Stimulated activated CD4-positive, alpha-beta T cell treated with anti-CD3 and anti-CD28 coated beads, Interleukin-4, amount 100 ng/mL, for 24 hours (primary cell): ENCODE data around the gene ALOX12B.
"Not testable (repeated sequence)": the region's sequence is repeated elsewhere in the genome, so short reads cannot be mapped to it uniquely, and the experiment has no call there.

Experiments used
- DNase-seq: peaks from one replicate; pipeline ENCODE4 v3.0.0-alpha.2; 2020

Gene ALOX12B

DNA sequence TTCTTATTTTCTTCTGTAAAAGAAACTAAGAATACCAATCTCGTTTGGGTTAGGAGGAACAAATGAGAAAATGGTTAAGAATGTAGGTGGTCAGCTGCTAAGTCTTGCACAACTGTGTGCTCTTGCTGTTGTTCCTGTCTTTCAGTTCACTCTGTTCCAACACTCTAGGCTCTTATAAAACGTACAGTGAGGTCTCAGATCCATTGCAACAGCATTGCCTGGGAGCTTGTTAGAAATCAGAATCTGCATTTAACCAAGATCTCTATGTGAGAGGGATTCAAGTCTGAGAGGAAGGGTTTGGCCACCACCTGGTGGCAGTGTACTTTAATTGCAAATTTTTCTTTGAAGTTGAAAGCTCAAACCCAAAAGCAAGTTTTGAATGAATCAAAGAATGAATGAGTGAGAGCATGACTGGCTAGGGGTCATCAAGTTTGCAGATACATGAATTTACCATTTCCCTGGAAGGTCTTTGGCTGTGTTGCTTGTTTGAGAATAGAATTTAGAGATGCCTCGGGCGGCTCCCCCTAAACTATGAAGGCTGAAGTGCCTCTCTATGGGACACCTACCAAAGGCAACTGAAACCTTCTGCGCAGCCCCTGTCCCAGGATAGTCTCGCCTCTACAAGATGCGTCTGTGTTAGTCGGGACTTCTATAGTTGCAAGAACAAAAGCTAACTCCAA is 46.1 kb downstream of the ALOX12B start:
- peak; percentile 47 for DNase-seq

DNA sequence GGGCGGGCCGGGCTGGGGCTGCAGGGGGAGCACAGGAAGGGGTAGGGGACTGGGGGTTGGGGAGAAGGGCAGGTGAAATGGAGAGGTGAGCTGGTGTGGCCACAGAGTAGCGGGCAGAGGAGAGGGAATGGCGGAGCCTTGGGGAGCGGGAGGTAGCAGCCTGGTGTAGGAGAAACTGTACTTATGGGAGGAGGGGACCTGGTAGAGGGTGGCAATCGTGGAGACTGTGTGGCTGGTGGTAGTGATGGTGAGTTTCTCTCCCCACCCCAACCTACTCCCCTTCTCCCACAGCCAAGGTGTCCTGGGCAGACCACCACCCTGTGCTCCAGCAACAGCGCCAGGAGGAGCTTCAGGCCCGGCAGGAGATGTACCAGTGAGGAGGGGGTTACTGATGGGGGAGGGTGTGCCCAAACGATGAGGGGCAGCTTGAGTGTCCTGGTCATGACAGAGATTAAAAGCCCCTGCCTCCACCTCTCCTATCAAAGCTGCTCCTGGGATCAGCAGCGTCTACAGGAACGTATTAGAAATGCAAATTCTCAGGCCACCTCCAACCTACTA is 47.8 kb downstream of the ALOX12B start:
- DNase-seq, result no peak

DNA sequence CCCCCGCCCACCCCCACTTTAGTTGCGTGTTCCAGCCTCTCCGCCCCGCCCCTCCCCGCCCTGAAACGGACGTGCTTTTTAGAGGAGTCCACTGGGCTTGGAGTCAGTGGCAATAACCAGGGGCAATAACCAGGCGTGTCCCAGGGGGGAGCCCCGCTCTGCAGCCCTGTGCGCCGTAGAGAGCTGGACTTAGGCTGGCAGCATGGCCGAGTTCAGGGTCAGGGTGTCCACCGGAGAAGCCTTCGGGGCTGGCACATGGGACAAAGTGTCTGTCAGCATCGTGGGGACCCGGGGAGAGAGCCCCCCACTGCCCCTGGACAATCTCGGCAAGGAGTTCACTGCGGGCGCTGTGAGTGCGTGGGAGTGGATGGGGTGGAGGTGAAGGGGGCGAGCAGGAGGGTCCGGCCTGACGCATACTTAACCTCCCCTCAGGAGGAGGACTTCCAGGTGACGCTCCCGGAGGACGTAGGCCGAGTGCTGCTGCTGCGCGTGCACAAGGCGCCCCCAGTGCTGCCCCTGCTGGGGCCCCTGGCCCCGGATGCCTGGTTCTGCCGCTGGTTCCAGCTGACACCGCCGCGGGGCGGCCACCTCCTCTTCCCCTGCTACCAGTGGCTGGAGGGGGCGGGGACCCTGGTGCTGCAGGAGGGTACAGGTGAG is 48.4 kb downstream of the ALOX12B start, which contains the start of gene ALOX15B:
ALOX15B (plus strand) TSS at position 106 of the 657 bp plus-strand sequence; CDS start at position 203, 97 bp downstream.
- no peak for DNase-seq

DNA sequence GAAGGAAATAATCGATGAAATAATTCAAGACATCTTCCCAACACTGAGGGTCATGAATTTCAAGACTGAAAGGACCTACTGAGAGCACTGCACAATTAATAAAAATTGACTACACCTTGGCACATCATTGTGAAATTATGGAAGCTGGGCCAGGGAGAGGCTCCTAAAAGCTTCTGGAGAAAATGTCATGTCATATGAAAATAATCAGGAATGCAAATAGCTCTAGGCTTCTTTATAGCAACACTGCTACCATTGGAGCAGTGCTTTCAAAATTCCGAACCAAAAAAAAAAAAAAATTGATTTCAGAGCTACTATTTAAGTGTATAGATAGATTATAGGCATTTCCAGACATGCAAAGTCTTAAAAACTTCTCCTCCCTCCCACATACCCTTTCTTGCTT is 55.1 kb downstream of the ALOX12B start:
- no peak for DNase-seq

DNA sequence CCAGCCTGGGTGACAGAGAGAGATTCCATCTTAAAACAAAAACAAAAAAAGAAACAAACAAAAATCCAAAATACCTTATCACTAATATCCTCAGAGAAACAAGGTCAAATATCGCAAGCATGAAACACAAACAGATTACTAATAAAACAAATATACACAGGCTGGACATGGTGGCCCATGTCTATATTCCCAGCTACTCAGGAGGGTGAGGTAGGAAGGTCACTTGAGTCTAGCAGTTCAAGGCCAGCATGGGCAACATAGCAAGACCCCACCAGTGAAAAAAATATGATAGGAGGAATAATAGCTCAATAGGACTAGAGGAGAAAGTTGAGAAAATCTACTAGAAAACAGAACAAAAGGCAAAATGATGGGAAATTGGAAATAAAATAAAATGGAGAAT is 55.6 kb downstream of the ALOX12B start:
- DNase-seq, result no peak

DNA sequence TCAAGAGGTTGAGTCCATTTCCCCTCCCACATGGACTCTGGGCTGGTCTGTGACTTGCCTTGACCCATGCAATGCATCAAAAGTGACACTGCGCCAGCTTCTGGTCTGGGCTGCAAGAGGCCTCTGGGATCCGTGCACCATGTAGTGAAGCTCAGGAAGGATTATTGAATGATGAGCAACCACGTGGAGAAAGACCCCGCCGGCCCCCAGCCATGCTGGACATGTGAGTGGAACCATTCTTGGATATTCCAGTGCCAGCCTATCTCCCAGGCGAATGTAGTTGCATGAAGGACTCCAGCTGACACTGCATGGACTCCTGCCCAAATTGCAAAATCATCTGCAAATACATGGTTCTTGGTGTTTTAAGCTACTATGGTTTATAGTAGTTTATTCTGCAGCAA is 56.3 kb downstream of the ALOX12B start:
- DNase-seq, result no peak

DNA sequence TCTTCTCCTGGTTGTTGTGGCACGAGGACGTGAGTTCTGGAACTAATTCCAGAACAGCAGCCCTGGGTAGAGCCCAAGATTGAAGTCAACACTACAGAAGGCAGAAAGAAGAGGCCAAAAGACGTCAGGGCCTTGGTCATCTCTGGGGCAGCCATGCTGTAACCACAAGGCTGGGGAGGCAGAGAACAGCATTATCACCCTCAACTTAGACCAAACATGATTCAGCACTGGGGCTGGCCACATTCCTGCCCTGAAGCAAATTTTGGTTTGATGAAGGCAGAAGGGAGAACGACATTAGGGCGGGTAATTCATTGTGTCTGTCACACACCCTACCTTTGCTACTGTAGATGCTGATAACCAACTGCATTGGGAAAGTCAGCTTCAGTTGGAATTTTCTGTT is 58.4 kb downstream of the ALOX12B start:
- DNase-seq, result no peak

DNA sequence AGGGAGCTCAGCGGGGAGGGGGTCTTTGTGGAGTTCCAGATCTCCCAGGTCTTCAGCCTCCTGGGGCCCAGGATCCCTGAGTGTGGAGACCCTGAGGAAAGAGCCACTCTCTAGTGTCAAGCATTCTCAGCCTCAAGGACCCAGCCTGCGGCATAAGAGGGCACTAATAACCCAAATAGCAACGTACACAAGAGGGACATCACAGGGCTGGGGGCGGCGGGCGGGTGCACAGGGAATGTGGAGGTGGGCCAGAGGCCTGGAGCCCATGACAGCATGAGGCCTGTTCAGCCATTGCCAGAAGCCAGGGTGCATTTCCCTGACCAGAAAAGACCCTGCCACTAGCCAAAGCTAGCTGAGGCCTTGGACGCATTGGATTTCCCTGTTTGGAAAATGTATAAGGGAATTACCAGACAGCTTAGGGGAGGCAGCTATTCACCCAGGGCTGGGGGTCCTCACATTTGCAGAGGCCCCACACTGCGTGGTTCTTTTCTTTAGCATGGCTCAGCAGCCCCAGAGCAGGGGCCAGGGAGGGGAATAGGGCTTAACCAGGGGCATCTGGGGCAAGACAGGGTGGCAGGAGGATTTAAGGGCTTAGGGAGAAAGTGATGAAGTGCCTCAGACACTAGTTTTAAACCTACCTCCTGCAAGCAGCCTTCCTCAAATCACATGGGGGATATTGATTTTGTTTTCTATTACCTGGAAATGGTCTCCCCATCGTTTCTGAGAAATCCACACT is 62.2 kb downstream of the ALOX12B start:
- no peak for DNase-seq

DNA sequence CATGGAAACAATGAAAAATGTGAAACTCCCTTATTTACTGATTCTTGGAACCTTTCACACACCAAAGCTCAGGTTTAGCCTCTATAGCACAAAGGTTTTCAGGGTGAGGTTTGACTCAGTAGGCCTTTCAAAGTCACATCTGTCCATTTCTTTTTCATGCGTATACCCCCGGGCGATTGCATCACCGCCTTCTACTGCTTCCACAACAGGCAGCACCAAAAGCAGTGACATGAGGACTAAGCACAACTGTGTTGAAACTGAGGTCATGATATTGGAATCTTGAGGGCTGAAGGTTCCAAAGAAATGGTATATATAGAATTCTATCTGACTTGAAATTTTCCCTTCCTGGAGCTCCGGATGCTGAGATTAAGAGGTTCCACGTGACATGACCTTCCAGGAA is 63.4 kb downstream of the ALOX12B start:
- not testable (repeated sequence) for DNase-seq
